Measurements from ENCODE around the gene HYAL3.

DNA sequence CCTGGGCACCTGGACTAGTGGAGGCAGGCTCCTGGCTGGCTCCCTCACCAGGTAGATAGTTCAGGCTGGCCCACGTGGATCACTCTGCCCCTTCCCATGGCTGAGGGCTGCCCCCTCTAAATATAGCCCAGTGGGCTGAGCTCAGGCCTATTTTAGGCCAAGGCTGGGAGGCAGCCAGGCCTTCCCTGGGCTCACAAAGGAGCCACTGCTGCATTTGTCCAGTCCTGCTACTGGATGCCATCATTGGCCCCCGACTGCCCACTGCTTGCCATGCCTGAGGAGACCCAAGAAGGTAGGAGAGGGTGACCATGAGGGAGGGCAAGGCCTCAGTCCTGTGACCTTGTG is 20.4 kb downstream of the HYAL3 start, which contains the start of gene LSMEM2:
- TF ChIP-seq, protein P1, sequence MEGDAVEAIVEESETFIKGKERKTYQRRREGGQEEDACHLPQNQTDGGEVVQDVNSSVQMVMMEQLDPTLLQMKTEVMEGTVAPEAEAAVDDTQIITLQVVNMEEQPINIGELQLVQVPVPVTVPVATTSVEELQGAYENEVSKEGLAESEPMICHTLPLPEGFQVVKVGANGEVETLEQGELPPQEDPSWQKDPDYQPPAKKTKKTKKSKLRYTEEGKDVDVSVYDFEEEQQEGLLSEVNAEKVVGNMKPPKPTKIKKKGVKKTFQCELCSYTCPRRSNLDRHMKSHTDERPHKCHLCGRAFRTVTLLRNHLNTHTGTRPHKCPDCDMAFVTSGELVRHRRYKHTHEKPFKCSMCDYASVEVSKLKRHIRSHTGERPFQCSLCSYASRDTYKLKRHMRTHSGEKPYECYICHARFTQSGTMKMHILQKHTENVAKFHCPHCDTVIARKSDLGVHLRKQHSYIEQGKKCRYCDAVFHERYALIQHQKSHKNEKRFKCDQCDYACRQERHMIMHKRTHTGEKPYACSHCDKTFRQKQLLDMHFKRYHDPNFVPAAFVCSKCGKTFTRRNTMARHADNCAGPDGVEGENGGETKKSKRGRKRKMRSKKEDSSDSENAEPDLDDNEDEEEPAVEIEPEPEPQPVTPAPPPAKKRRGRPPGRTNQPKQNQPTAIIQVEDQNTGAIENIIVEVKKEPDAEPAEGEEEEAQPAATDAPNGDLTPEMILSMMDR (IDR thresholded peaks at IDR 0.05) = no peak
- TF ChIP-seq POLR2A (IDR thresholded peaks at IDR 0.05) (no peak), EP300 (IDR thresholded peaks at IDR 0.05) (no peak), POLR2AphosphoS5 (IDR thresholded peaks at IDR 0.05) (no peak)

Measured in sigmoid colon (tissue), 4 donors.